Spleen (tissue), 11 donors: ENCODE results near the gene CCDC61. TPM values are rescaled to one million over a fixed set of nuclear protein-coding genes. Genes with fewer than 3 reads are reported as not detected.

Source experiments
- DNase-seq: peaks from one replicate; pipeline ENCODE4 v3.0.0-alpha.2; 2020
- H3K27ac ChIP-seq, 8 donors: fragments of 200-600 bp; sonication (generic) in 7 of 8; 1 replicate in 4 of 8; 2 replicates in 4 of 8; pipeline versions ENCODE4 v1.5.0 to v1.8.0; 2016 to 2021; ENCODE audit warnings: inconsistent platforms in 4 of 8, mild to moderate bottlenecking in 4 of 8, moderate library complexity in 1 of 8
- H3K27me3 ChIP-seq, 7 donors: fragments of 200-600 bp; sonication (generic) in 6 of 7; replicated peaks in 1 of 7; 1 replicate in 4 of 7; 2 replicates in 3 of 7; pipeline versions ENCODE4 v1.5.0 to v1.8.0; 2016 to 2021; ENCODE audit warnings: inconsistent platforms in 3 of 7, mild to moderate bottlenecking in 1 of 7
- H3K36me3 ChIP-seq, 6 donors: fragments of 200-600 bp; sonication (generic) in 5 of 6; 1 replicate in 4 of 6; 2 replicates in 2 of 6; pipeline versions ENCODE4 v1.5.0 to v1.8.0; 2016 to 2021; ENCODE audit warnings: inconsistent platforms in 2 of 6
- H3K4me1 ChIP-seq, 6 donors: fragments of 200-600 bp; sonication (generic) in 5 of 6; 1 replicate in 3 of 6; 2 replicates in 3 of 6; pipeline versions ENCODE4 v1.5.0 to v1.8.0; 2016 to 2021; ENCODE audit warnings: inconsistent platforms in 3 of 6
- H3K4me3 ChIP-seq, 8 donors: fragments of 200-600 bp; sonication (generic) in 7 of 8; 1 replicate in 4 of 8; 2 replicates in 4 of 8; pipeline versions ENCODE4 v1.5.0 to v1.8.0; 2016 to 2021; ENCODE audit warnings: inconsistent platforms in 4 of 8, mild to moderate bottlenecking in 4 of 8, moderate library complexity in 2 of 8
- H3K9me3 ChIP-seq, 8 donors: fragments of 200-600 bp; sonication (generic) in 7 of 8; 1 replicate in 4 of 8; 2 replicates in 4 of 8; pipeline versions ENCODE4 v1.5.0 to v1.8.0; 2016 to 2021; ENCODE audit warnings: inconsistent platforms in 4 of 8
- POLR2A ChIP-seq, 3 donors: fragments of 450-650 bp; IDR thresholded peaks; one replicate each; pipeline ENCODE4 v1.5.1; 2017; ENCODE audit warnings: antibody characterized with exemption in 3 of 3, mild to moderate bottlenecking in 1 of 3
- POLR2AphosphoS5 ChIP-seq, 3 donors: sonication (generic); formaldehyde crosslinking; IDR thresholded peaks; one replicate each; pipeline ENCODE4 v1.5.1; 2017; ENCODE audit warnings: antibody characterized with exemption in 3 of 3
- WGBS, 5 donors: extraction: QIAGEN DNeasy Blood & Tissue Kit in 3 of 5; methylation state at CpG; one replicate each; pipeline versions ENCODE4 v1.1.5 to v1.1.7; 2013 to 2018; 5-methylcytosine and 5-hydroxymethylcytosine counted together
- intact Hi-C: fragments of 100-400 bp; cut with DNase I; formaldehyde crosslinking; loops from one replicate; pipeline ENCODE4 v1.15.0; 2023; ENCODE audit warnings: low total_unique reads
- polyA plus RNA-seq, 3 donors: library from polyadenylated mRNA; stranded (reverse); fragments of 200-250 nt; gene quantifications; one replicate each; pipeline ENCODE4 v1.2.1, GENCODE V29; 2013
- total RNA-seq, 7 donors: library from RNA; depleted of rRNA in 3 of 7; stranded (reverse); fragments of >200 nt in 3 of 7; fragmentation: NEBNext Ultra II Directional in 4 of 7; extraction: Animal tissue kit (Norgen Biotek cat#: 25700) in 4 of 7; gene quantifications; one replicate each; pipeline versions ENCODE4 v1.1.0 to v1.2.1, GENCODE V29; 2016 to 2021
- TF ChIP-seq, protein P1 (sequence below), 11 experiments: fragments of 200-600 bp in 7 of 11; fragments of 450-650 bp in 4 of 11; sonication (generic) in 4 of 11; IDR thresholded peaks in 8 of 11; conservative IDR thresholded peaks in 3 of 11; 1 replicate in 7 of 11; 2 replicates in 4 of 11; pipeline versions ENCODE4 v1.4.0 to v1.8.0; 2016 to 2021; ENCODE audit warnings: antibody characterized with exemption in 11 of 11, inconsistent platforms in 4 of 11, mild to moderate bottlenecking in 1 of 11
- donor health status: healthy with polysubstance abuse.
- donor health status: DM: no; HTN: no; CAD: no; lungs with moderate emphysema.
- donor health status: DM: no; HTN: no; CAD: no.
- donor health status: Bipolar disorder and iron deficiency.
- donor health status: healthy.
- donor health status: DM: no; HTN: no; CAD: no.
- donor health status: DM: yes; HTN: yes; CAD: no.

The CCDC61 gene
- total and polyA plus RNA-seq, 10 donors = 5.0 to 24.6 (median 16.7) TPM

DNA sequence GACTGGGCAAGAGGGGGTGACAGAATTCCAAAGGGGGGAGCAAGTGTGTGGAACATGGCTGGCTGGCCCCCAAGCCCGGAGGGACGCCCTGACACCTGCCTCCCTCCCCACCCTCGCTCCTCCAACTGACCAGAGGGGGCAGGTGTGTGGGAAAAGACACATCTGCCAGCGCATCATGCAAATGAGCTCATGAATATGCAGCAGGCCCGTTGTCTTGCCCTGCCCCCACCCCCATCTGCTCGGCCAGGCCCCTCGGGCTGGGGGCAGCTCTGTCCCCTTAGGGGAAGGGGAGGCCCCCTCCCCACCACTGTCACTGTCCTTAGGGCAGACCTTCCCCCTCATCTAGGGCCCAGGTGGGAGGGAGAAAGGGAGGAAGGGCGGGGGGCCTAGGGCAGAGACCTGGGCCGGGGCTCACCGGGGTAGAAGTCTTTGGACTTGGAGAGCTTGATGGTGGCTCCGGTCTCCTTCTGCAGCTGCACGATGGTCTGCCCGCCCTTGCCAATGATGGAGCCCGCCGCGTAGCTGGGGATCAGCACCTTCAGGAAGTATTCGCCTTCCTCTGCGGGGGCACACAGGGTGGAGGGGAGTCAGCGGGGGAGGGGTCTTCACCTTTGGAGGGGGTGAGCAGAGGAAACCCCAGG, 34.6 kb upstream of the CCDC61 start:
- intact Hi-C loops = no loop called here
- TF ChIP-seq, protein P1, sequence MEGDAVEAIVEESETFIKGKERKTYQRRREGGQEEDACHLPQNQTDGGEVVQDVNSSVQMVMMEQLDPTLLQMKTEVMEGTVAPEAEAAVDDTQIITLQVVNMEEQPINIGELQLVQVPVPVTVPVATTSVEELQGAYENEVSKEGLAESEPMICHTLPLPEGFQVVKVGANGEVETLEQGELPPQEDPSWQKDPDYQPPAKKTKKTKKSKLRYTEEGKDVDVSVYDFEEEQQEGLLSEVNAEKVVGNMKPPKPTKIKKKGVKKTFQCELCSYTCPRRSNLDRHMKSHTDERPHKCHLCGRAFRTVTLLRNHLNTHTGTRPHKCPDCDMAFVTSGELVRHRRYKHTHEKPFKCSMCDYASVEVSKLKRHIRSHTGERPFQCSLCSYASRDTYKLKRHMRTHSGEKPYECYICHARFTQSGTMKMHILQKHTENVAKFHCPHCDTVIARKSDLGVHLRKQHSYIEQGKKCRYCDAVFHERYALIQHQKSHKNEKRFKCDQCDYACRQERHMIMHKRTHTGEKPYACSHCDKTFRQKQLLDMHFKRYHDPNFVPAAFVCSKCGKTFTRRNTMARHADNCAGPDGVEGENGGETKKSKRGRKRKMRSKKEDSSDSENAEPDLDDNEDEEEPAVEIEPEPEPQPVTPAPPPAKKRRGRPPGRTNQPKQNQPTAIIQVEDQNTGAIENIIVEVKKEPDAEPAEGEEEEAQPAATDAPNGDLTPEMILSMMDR (IDR thresholded peaks at IDR 0.05 in 8 of 11, conservative IDR thresholded peaks at IDR 0.05 in 3 of 11) = no peak
- no peak for TF ChIP-seq POLR2A (IDR thresholded peaks at IDR 0.05)
- TF ChIP-seq POLR2AphosphoS5 (IDR thresholded peaks at IDR 0.05) = no peak
- no peak overlapping the region for H3K4me3 ChIP-seq
- peaks cover 0 to 81% (median 6%) of the 10 kb centered on the region in 7 donors for H3K27me3 ChIP-seq
- peaks cover 0 to 21% (median 1%) of the 10 kb centered on the region in 6 donors for H3K4me1 ChIP-seq
- H3K27ac ChIP-seq = no peak overlapping the region
- no peaks in the 10 kb centered on the region for H3K36me3 ChIP-seq
- no peak for DNase-seq
- 30 to 40% (median 35%) methylated on average over 13 to 19 of the region's 19 CpGs for WGBS, 5 donors
- H3K9me3 ChIP-seq = no peaks in the 10 kb centered on the region

DNA sequence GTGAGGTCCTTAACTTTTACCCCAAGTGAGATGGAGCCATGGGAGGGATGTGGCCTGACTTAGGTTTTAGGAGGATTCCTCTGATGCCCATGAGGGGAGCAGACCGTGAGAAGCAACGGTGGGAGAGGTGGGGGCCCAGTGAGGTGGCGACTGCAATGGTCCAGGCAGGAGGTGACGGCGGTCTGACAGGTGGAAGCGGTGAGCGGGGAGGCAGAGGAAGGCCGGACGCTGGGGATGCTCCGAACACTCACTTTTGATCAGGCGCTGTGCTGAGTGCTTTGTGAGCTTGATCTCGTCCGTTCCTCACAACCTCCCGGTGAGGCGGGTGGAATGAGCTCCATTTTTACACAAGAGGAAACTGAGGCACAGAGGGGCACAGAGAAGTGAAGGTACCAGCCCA, 33.2 kb upstream of the CCDC61 start:
- Histone ChIP-seq H3K4me1 (peaks cover 0 to 12% (median 0%) of the 10 kb centered on the region in 6 donors), H3K36me3 (no peaks in the 10 kb centered on the region), H3K9me3 (no peaks in the 10 kb centered on the region), H3K27ac (no peak overlapping the region), H3K27me3 (peaks cover 0 to 81% (median 6%) of the 10 kb centered on the region in 7 donors), H3K4me3 (no peak overlapping the region)
- intact Hi-C loops = no loop called here
- 84 to 92% (median 89%) methylated on average over 15 of the region's 15 CpGs for WGBS, 5 donors
- TF ChIP-seq POLR2AphosphoS5 (IDR thresholded peaks at IDR 0.05) (no peak), POLR2A (IDR thresholded peaks at IDR 0.05) (no peak)
- TF ChIP-seq, protein P1 (IDR thresholded peaks at IDR 0.05 in 8 of 11, conservative IDR thresholded peaks at IDR 0.05 in 3 of 11) = no peak
- DNase-seq = no peak

DNA sequence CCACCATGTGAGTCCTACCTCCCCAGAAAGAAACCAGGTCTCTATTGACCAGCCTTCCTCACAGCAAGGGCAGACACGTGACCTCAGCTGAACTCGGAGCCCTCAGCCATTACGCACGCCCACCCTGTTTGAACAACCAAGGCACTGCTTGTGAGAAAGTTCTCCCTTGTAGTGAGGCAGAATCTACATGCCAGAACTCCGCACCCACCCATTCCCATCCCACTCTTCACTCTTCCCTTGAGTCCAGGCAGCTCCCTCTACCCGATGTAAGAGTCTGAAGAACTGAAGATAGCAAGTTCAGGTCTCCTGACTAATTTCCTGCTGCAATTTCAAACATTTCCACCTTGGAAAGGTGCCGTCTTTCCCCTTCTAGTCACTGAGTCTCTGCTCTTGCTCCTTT, 28.0 kb upstream of the CCDC61 start:
- no peak for DNase-seq
- TF ChIP-seq, protein P1 (IDR thresholded peaks at IDR 0.05 in 8 of 11, conservative IDR thresholded peaks at IDR 0.05 in 3 of 11) = no peak
- no peak for TF ChIP-seq POLR2A (IDR thresholded peaks at IDR 0.05)
- no peak for TF ChIP-seq POLR2AphosphoS5 (IDR thresholded peaks at IDR 0.05)
- H3K4me3 ChIP-seq = no peak overlapping the region
- H3K4me1 ChIP-seq = peaks cover 4 to 22% (median 13%) of the 10 kb centered on the region in 6 donors
- no peaks in the 10 kb centered on the region for H3K36me3 ChIP-seq
- WGBS, 5 donors = 72 to 86% (median 80%) methylated on average over 7 of the region's 7 CpGs
- H3K27ac ChIP-seq = no peak overlapping the region
- peaks cover 0 to 82% (median 17%) of the 10 kb centered on the region in 7 donors for H3K27me3 ChIP-seq
- no peaks in the 10 kb centered on the region for H3K9me3 ChIP-seq
- intact Hi-C loops = no loop called here

DNA sequence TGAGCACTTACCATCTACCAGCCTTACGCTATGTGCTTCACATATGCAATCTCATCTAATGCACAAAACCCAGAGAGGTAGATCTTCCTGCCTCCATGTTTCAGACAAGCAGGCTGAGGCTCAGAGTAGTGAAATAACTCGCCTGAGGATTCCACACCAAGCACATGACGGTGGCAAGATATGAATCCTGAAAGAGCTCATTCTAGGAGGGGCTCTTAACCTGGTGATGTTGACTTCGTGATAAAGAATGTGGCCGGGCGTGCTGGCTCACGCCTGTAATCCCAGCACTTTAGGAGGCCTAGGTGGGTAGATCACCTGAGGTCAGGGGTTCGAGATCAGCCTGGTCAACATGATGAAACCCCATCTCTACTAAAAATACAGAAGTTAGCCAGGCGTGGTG, 26.6 kb upstream of the CCDC61 start:
- 85 to 89% (median 86%) methylated on average over 9 of the region's 9 CpGs for WGBS, 5 donors
- TF ChIP-seq, protein P1 (IDR thresholded peaks at IDR 0.05 in 8 of 11, conservative IDR thresholded peaks at IDR 0.05 in 3 of 11) = no peak
- TF ChIP-seq POLR2A (IDR thresholded peaks at IDR 0.05) (no peak), POLR2AphosphoS5 (IDR thresholded peaks at IDR 0.05) (no peak)
- H3K9me3 ChIP-seq = no peaks in the 10 kb centered on the region
- H3K4me1 ChIP-seq = peaks cover 6 to 33% (median 23%) of the 10 kb centered on the region in 6 donors
- H3K36me3 ChIP-seq = no peaks in the 10 kb centered on the region
- H3K27ac ChIP-seq = no peak overlapping the region
- DNase-seq = no peak
- H3K4me3 ChIP-seq = no peak overlapping the region
- H3K27me3 ChIP-seq = peaks cover 0 to 86% (median 27%) of the 10 kb centered on the region in 7 donors
- intact Hi-C loops = no loop called here
